Superior temporal gyrus (tissue), 1 donor: ENCODE measurements around the gene NR2C2AP.

Experiments
- DNase-seq: peaks from one replicate; pipeline ENCODE4 v3.0.0-alpha.2; 2016; ENCODE audit errors: extremely low spot score

Gene NR2C2AP

DNA sequence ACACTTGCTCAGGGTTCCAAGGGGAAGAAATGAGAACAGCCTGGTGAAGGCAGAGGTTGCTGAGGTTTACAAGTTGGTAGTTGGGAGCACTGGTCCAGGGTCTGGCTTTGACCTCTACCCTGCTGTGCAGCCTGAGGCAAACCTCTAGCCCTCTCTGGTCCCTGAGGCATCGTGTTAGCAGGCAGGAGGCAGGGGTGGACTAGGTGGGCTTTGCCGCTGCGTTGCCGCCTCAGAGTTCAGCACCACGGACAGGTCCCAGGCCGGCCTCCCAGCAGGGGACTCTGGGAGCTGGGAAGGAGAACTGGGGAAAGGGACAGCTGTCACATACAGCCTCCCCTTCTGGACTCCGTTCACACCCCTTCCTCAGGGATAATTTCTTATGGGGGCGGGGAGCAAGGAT, 11.7 kb upstream of the NR2C2AP start:
- DNase-seq: no peak

DNA sequence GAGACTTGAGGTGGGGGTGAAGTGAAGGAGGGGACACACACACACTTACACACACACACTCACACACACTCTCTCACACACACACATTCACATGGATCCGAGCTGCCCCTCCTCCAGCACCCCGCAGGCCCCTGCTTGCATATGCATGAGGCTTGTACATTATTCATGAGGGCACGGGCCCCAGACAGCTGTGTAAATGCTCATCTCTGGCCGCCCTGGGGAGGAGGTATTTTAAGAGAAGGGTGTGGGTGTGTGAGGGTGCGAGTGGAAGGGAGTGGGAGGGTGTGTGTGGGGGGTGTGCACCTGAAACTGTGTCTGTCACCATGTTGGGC, 10.9 kb upstream of the NR2C2AP start:
- DNase-seq: no peak

DNA sequence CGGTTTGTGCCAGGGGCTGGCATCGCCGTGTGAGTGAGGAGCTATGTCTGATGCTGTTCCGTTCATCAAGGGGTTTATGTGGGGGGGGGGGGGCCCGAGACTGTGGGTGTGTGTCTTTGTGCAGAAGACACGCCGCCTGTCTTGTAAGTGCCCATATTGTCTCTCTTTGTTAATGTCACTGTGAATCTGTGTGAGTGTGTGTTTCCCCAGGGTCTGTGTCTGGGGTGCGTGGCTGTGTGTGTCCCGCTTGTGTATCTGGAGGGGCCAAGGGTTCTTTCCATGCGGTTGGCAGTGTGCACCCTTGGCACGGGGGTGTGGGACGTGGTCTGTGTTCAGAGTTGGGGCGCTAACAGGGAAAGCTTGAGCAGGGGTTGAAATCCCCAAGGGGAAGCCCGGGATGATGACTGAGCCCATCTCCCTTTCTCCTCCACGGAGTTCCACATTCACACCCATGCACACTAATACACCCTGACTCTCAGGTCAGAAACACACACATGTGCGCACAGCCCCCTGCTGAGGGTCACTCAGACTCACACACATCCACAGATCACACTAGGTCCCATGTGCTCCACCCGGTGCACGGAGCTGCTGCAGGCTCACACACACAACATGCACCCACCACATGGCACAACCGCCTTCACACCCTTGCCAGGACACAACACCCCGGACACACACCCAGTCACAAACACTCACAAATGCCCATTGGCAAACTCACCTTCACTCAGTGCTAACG, 10.4 kb upstream of the NR2C2AP start:
- DNase-seq: no peak

GRCh38 chr19:19212916-19213315, 9.7 kb upstream of the NR2C2AP start:
- DNase-seq: no peak

- DNase-seq: peak; percentile 38
Measured at GRCh38 chr19:19211499-19212420, 8.5 kb upstream of the NR2C2AP start, which contains the start of gene NCAN. Gene NCAN (plus strand): TSS chr19:19211958. CDS start chr19:19216954, 4,996 bp downstream.

DNA sequence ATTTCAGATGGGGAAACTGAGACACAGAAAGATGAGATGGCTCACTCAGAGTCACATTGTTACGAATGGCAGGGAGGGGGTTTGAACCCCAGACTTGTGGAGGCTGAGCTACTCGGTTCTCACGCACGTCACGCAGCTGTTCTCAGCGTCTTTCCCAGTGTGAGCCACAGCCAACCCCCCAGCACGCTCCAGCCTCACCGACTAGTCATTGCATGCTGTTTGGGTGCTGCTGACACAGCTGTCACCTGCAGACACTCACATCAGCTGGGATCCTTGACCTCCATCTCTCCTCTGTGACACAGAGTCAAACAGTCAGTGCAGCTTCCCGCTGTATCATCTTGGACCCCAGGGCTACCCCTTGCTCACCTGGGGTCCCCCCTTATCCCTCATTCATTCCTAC, 6.2 kb upstream of the NR2C2AP start:
- no peak for DNase-seq

GRCh38 chr19:19207637-19208572, 4.7 kb upstream of the NR2C2AP start:
- no peak for DNase-seq

DNA sequence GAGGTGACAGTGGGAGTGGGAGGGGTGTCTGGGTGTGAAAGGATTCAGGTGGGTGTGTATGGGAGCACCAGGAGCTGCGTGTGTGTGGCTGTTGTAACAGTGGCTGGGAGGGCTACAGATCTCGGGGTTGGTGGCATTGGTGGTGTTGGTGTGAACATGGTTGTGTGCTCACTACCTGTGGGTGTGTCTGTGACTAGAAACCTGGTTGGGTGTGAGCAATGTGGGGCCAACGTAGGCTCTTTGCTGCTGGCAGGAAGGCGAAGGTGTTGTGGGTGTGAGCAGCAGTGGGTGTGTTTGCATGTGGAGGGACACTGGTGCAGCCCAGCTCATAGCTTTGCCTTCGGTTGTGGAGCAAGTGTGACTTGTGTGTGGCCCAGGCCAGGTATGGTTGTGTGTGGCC, 3.7 kb upstream of the NR2C2AP start:
- DNase-seq: no peak

DNA sequence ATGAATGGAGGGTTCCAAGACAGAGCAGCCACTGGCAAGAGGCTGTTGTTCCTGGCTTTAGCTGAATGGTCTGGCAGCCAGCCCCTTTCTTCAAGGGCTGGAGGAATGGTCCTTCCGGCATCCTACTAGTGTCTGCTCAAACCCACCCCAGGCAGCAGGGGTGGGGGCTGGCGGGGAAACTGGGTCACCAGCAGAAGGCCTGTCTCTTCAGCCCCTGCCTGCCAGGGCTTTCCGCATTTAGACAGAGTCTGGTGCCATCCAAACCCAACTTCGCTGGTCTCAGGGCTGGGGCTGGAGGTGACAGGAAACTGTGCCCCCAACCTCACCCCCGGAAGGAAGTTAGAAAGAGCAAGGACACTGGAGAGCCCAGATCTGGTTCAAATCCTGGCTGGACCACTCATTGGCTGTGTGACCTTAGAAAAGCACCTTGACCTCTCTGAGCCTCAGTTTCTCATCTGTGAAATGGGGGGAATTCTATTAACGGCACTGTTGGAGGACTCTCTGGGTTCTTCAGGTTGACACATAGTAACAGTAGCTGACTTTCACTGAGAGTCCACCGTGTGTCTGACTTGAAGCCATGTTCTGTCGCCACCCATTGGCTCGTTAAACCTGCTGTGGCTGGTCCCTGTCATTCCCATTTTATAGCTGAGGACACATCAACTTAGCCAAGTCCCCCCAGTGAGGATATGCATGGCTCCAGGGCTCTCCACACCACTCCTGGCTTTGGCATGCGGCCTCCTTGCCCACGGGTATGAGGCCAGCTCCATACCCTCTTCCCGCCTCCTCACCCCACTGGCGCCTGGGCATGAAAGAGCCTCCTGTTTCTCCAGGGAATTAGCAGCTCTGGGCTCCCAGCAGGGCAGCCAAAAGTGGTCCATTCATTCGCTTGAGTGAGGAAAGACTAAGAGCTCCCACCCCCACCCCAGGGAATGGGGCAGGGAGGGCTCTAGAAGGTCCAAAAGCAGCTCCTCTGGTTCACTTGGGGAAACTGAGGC, 2.5 kb upstream of the NR2C2AP start:
- peak; percentile 25 for DNase-seq

- DNase-seq: no peak
Measured at GRCh38 chr19:19204181-19204580, 967 bp upstream of the NR2C2AP start.

DNA sequence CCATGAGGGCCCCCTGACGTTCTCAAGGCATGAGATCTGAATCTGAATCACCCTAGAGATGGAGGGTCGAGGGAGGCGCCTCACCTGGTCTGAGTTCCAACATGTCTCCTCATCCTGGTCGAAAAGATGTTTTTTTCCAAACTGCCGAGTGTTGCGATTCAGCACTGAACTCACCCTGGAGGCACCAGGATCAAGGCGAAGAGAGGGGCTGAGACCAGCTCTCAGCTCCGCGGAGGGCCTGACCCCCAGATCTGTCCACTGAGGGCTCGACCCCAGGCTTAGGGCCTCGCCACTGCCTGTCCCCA, 555 bp downstream of the NR2C2AP start:
- no peak for DNase-seq

DNA sequence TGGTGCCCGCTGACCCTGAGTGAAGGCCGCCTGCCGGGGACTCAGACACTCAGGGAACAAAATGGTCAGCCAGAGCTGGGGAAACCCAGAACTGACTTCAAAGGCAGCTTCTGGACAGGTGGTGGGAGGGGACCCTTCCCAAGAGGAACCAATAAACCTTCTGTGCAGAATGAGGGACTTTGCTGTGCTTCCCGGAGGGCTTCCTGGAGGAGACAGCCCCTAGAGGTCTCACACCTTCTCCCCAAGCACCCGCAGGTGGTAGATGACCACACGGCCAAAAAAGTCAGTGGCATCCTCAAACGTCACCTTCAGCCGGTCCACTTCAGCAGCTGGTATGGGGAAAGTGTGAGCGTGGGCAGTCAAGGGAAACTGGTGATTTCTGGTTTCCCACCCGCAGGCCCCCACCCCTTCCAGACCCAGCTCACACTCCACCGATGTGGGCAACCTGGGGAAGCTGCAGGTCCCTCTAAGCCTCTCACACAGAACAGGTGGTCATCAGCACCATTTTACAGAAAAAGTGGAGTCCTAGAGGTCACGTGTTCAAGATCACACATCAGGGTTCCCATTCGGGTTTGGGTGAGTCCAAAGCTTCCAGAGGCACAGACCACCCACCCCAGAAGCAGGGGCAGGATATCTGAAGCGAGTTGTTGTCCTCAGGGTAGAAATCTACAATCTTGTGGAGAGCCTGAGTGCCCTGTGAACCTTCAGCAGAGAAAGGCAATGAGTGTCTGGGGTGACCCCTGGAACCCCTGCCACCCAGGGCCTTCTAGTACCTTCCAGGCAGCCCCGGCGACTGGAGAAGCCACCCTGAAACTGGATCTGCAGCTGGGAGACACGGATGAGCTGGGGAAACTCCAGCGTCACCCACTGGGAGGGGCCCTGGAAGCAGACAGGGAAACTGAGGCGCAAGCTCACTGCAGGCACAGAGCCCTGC, 1.2 kb downstream of the NR2C2AP start:
- no peak for DNase-seq

GRCh38 chr19:19193926-19194325, 9.3 kb downstream of the NR2C2AP start:
- no peak for DNase-seq

DNA sequence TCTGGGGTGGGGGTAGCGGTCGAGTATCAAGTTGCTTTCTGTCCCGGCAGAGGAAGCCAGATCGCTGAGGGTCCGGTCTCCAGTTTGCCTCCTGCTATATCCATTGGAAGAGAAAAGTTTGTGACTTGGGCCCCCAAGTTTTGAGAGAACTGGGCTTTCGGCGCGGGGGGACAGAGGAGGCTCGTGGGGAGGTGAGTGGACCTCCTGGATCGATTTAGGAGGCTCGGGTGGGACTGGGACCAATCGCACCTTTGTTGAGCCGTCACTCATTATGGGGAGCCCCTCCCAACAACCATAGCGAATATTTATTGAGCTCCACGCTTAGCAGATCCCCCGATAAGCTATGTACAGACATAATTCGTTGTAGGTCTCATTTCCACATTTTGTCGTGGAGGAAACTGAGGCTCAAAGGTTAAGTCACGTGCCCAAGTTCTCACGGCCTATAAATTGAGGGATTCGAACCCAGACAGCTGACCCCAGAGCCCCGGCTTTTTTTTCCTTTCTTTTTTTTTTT, 10.2 kb downstream of the NR2C2AP start:
- DNase-seq: no peak

GRCh38 chr19:19192078-19192882, 10.9 kb downstream of the NR2C2AP start, which contains the start of the genes BORCS8 and RFXANK:
Gene BORCS8 (minus strand): TSS chr19:19192152. CDS start chr19:19192117, 35 bp downstream.
Gene RFXANK (plus strand): TSS chr19:19192258. CDS start chr19:19193947, 1,689 bp downstream.
- DNase-seq: peak; percentile 99

GRCh38 chr19:19191768-19192077, 11.5 kb downstream of the NR2C2AP start:
- no peak for DNase-seq

GRCh38 chr19:19186742-19187141, 16.5 kb downstream of the NR2C2AP start:
- DNase-seq: no peak
